Activated B cell treated with CpG ODN at 0.5 μM for 24 hours (primary cell): ENCODE measurements around the gene PYGO2. TPM values are rescaled to one million over a fixed set of nuclear protein-coding genes. Genes with fewer than 3 reads are reported as not detected.

ENCODE experiments used
- ATAC-seq: fragments of 200-7000 bp; cut with Tn5 transposase; one replicate; pipeline ENCODE4 v1.10.0; 2021; ENCODE audit warnings: low read depth, mild to moderate bottlenecking, moderate library complexity
- CTCF ChIA-PET: fragments of 350-600 bp; sonication (Branson Sonifier 250); formaldehyde crosslinking; loops from one replicate; lab custom pipeline; 2021; ENCODE audit warnings: antibody characterized with exemption; lab: Charles Lee
- POLR2A ChIA-PET: fragments of 350-600 bp; sonication (Branson Sonifier 250); formaldehyde crosslinking; loops from one replicate; lab custom pipeline; 2021; ENCODE audit warnings: antibody characterized with exemption; lab: Charles Lee
- DNase-seq: peaks from one replicate; pipeline ENCODE4 v3.0.0; 2022
- H3K27ac Mint-ChIP-seq: one replicate; pipeline ENCODE4 v1.8.0; 2020; ENCODE audit warnings: mixed read lengths
- H3K27me3 Mint-ChIP-seq: one replicate; pipeline ENCODE4 v1.8.0; 2021; ENCODE audit warnings: mixed read lengths
- H3K36me3 Mint-ChIP-seq: one replicate; pipeline ENCODE4 v1.8.0; 2021; ENCODE audit warnings: low read depth, mixed read lengths
- H3K4me1 Mint-ChIP-seq: one replicate; pipeline ENCODE4 v1.8.0; 2021; ENCODE audit warnings: mixed read lengths
- H3K4me3 Mint-ChIP-seq: one replicate; pipeline ENCODE4 v1.8.0; 2020; ENCODE audit warnings: mild to moderate bottlenecking, mixed read lengths
- H3K9me3 Mint-ChIP-seq: one replicate; pipeline ENCODE4 v1.8.0; 2020; ENCODE audit warnings: mixed read lengths
- CTCF ChIP-seq: fragments of 200-600 bp; IDR thresholded peaks from one replicate; pipeline ENCODE4 v1.8.0; 2022; ENCODE audit warnings: antibody characterized with exemption, mild to moderate bottlenecking
- intact Hi-C: fragments of 100-400 bp; cut with micrococcal nuclease; formaldehyde crosslinking; loops from one replicate; pipeline ENCODE4 v1.15.1; 2024
- total RNA-seq: library from RNA; stranded (reverse); gene quantifications from 2 replicates; pipeline ENCODE4 v1.2.3, GENCODE V29; 2022

The PYGO2 gene
- total RNA-seq, 1 donor from 2014 or later, result 38.1 TPM

GRCh38 chr1:154962156-154962749 is 671 bp upstream of the PYGO2 start:
- POLR2A ChIA-PET, result interaction anchor here (0.6 to 3.0 kb wide), 9 partner anchors 10 to 100 kb away, joined by 3 to 53 read pairs (median 10); partner anchors contain the start of genes CKS1B, FLAD1, PMVK and SHC1
- CTCF ChIA-PET, result interaction anchor here (1.1 to 3.2 kb wide), 11 partner anchors 9 to 99 kb away, joined by 3 to 26 read pairs (median 5); partner anchors contain the start of genes CKS1B, FLAD1, PMVK and SHC1
- TF ChIP-seq CTCF, result no peak
- Mint-ChIP-seq H3K4me1 (peaks cover 41% of the 10 kb centered on the region), H3K36me3 (peaks cover 59% of the 10 kb centered on the region), H3K4me3 (peak overlapping the region; percentile 84), H3K27me3 (no peaks in the 10 kb centered on the region), H3K27ac (peak overlapping the region; percentile 86), H3K9me3 (no peaks in the 10 kb centered on the region)
- peak; percentile 4 for ATAC-seq
- intact Hi-C loops, result loop anchor here (1.0 kb wide), 1 partner anchor 55 kb away; no protein-coding TSS in a partner anchor
- no peak for DNase-seq

DNA sequence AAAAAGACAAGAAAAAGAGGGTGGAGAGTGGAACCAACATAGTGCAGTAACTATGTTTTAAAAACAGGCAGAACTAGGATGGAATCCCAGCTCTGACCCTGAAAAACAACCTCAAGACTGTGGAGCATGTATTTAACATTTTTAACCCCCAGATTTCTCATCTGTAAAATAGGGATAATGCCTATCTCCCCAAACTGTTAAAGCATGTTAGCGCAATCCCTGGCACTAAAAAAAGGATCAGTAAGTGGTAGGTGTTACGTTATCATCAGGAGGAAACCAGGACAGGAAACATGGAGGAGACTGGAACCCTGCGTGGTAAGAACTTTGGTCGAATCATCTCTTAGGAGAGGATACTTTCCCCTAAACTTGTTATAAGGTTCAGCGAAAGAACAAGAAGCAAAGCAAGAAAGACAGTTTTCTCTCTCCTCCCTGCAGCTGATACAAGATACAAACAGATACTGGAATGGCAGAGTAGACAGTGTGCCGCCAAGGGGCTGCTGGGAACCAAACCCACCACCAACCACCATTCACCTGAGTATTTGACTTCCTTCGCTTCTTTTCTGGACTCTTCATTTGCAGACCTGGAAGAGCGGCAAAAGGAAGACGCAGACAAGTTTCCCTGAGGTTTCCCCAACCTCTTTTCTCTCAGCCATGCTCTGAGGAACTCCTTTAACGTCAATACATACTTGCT is 991 bp downstream of the PYGO2 start:
- ChIA-PET CTCF (interaction anchor here (0.9 to 3.2 kb wide), 12 partner anchors 8 to 124 kb away, joined by 3 to 26 read pairs (median 4); partner anchors contain the start of genes ADAM15, FLAD1, LENEP and PMVK), POLR2A (interaction anchor here (0.6 to 3.0 kb wide), 13 partner anchors 8 to 124 kb away, joined by 3 to 53 read pairs (median 10); partner anchors contain the start of genes CKS1B, FLAD1, PMVK and SHC1)
- no peaks in the 10 kb centered on the region for H3K27me3 Mint-ChIP-seq
- DNase-seq (no peak), ATAC-seq (no peak)
- H3K36me3 Mint-ChIP-seq, result peaks cover 50% of the 10 kb centered on the region
- H3K4me1 Mint-ChIP-seq, result peaks cover 55% of the 10 kb centered on the region
- H3K27ac Mint-ChIP-seq, result peak overlapping the region; percentile 86
- peak overlapping the region; percentile 87 for H3K4me3 Mint-ChIP-seq
- TF ChIP-seq CTCF, result no peak
- intact Hi-C loops, result loop anchor here (1.0 to 2.0 kb wide), 5 partner anchors 14 to 101 kb away; partner anchors contain the start of genes ADAM15 and CKS1B
- H3K9me3 Mint-ChIP-seq, result no peaks in the 10 kb centered on the region

DNA sequence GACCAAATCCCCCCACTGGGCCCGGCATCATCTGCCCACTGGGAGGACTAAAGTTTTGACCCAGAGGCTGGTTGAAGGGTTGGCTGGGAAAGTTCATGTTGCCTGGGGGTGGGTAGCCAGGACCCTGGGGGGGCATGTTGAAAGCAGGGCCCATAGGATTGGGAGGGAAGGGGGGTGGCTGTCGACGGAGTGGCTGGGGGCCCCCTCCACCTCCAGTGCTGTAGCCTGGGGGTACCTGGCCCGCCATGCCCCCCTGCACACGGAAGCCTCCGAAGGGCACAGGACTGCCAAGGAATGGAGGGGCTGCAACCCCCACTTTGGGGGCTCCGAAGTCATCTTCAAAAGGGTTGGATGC is 2.2 kb downstream of the PYGO2 start:
- Mint-ChIP-seq H3K27ac (no peak overlapping the region), H3K9me3 (no peaks in the 10 kb centered on the region), H3K4me3 (peak overlapping the region; percentile 11), H3K36me3 (peaks cover 38% of the 10 kb centered on the region), H3K27me3 (no peaks in the 10 kb centered on the region), H3K4me1 (peaks cover 67% of the 10 kb centered on the region)
- DNase-seq (no peak), ATAC-seq (no peak)
- intact Hi-C loops, result loop anchor here (5.0 kb wide), 1 partner anchor 402 kb away; the partner anchor contains the start of gene UBE2Q1
- ChIA-PET CTCF (interaction anchor here (0.8 kb wide), 1 partner anchor 92 kb away, joined by 3 read pairs; the partner anchor contains the start of gene ADAM15), POLR2A (interaction anchor here (0.6 to 3.0 kb wide), 3 partner anchors 13 to 102 kb away, joined by 8 to 53 read pairs (median 21); partner anchors contain the start of genes CKS1B, PMVK and SHC1)
- TF ChIP-seq CTCF, result no peak

DNA sequence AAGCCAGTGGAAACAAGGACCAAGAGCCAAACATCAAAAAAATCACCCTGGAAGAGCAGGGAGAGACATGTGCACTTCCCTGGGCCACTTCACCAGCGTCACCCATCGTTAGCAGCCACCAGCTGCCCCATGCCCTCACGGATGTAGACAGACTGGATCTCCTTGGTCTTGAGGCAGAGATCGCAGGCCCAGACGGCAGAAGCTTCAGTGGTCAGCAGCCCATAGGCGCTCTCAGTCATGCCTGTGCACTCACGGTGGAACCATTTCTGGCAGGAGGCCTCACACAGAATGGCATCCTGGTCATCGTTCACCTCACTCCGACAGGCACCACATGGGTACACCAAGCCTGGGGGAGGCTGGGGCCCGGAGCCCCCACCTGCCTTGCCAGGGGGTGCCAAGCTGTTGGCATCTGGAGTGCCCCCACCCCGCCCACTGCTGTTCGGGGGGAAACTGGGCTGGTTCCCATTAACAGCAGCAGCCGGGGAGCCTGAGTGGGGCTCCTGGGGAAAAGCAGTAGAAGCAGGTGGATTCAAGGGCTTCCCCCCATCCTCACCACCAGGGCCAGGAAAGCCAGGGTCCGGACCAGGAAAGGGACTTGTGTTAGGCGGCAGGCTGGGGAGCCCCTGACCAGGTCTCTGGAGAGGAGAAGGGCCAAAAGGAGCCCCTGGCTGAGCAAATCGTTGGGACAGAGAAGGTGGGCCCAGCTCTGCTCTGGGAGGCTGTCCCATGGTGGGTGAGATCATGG is 2.7 kb downstream of the PYGO2 start:
- no peak for ATAC-seq
- Mint-ChIP-seq H3K9me3 (no peaks in the 10 kb centered on the region), H3K4me3 (no peak overlapping the region), H3K36me3 (peaks cover 33% of the 10 kb centered on the region), H3K4me1 (peaks cover 71% of the 10 kb centered on the region), H3K27ac (no peak overlapping the region), H3K27me3 (no peaks in the 10 kb centered on the region)
- intact Hi-C loops, result loop anchor here (5.0 kb wide), 1 partner anchor 402 kb away; the partner anchor contains the start of gene UBE2Q1
- DNase-seq, result no peak
- ChIA-PET CTCF (interaction anchor here (0.8 to 1.1 kb wide), 2 partner anchors 58 to 92 kb away, joined by 3 to 5 read pairs; partner anchors contain the start of gene ADAM15), POLR2A (interaction anchor here (0.5 to 3.0 kb wide), 3 partner anchors 14 to 70 kb away, joined by 3 to 53 read pairs (median 21); partner anchors contain the start of genes CKS1B, PMVK and SHC1)
- TF ChIP-seq CTCF, result no peak
